GM13977 (cell line): ENCODE data around the gene SRPK3.

ENCODE experiments used
- DNase-seq: peaks from one replicate; pipeline ENCODE4 v3.0.0; 2012; ENCODE audit warnings: low spot score
- in situ Hi-C: fragments of 300-500 bp; cut with MboI; formaldehyde crosslinking; loops from one replicate; pipeline ENCODE4 v1.12.0; 2022; ENCODE audit warnings: low sequenced_read_pairs, low pct_unique_long_range_greater_than_20kb, mixed read lengths, inconsistent platforms; ENCODE audit not compliant: unreplicated experiment
- TF ChIP-seq, protein P1 (sequence below): IDR thresholded peaks from 2 replicates; pipeline ENCODE4 v1.5.1; 2012; ENCODE audit warnings: mild to moderate bottlenecking, control low read depth; ENCODE audit not compliant: insufficient read depth; ENCODE audit errors: extremely low read depth, missing control alignments

The SRPK3 gene

DNA sequence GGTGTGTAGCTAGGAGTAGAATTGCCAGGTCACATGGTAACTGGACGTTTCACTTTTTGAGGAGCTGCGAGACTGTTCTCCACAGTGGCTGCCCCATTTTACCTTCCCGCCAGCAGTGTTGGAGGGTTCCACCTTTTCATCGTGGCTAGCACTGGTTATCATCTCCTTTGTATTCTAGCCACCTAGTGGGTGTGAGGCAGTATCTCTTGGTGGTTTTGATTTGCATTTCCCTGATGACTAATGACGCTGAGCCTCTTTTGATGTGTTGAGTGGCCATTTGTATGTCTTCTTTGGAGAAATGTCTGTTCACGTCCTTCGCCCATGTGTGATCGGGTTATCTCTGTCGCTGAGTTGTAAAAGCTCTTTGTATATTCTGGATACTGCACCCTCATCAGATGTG lies 45.6 kb upstream of the SRPK3 start:
- in situ Hi-C loops: no loop called here
- DNase-seq: peak; percentile 40
- TF ChIP-seq, protein P1, sequence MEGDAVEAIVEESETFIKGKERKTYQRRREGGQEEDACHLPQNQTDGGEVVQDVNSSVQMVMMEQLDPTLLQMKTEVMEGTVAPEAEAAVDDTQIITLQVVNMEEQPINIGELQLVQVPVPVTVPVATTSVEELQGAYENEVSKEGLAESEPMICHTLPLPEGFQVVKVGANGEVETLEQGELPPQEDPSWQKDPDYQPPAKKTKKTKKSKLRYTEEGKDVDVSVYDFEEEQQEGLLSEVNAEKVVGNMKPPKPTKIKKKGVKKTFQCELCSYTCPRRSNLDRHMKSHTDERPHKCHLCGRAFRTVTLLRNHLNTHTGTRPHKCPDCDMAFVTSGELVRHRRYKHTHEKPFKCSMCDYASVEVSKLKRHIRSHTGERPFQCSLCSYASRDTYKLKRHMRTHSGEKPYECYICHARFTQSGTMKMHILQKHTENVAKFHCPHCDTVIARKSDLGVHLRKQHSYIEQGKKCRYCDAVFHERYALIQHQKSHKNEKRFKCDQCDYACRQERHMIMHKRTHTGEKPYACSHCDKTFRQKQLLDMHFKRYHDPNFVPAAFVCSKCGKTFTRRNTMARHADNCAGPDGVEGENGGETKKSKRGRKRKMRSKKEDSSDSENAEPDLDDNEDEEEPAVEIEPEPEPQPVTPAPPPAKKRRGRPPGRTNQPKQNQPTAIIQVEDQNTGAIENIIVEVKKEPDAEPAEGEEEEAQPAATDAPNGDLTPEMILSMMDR: peak; percentile 18

- TF ChIP-seq, protein P1: no peak
- peak; percentile 14 for DNase-seq
- in situ Hi-C loops: no loop called here
Observed at GRCh38 chrX:153736071-153736820, 44.6 kb upstream of the SRPK3 start.

DNA sequence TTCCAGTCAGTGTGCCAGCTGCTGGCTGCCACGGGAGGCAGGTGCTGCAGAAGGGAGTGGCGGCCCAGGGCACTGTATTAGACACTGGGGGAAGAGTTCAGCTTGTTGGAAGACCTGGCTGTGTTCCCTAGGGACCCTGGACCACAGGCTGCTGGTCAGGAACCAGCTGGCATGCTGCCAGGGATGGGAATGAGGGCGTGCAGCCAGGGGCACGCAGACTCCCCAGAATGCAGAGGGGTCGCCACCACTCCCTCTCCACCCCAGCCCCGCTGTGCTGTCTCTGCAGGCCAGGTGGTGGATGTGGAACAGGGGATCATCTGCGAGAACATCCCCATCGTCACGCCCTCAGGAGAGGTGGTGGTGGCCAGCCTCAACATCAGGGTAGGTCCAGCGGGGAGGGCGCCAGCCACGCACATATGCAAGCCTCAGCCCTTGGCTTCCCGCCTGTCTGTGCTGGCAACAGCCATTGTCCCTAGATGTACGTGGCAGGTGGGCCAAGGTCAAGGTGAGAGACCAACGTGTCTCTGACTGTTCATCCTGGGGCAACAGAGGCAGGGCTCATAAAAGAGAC lies 43.9 kb upstream of the SRPK3 start:
- in situ Hi-C loops: no loop called here
- DNase-seq: peak; percentile 15
- TF ChIP-seq, protein P1: no peak

DNA sequence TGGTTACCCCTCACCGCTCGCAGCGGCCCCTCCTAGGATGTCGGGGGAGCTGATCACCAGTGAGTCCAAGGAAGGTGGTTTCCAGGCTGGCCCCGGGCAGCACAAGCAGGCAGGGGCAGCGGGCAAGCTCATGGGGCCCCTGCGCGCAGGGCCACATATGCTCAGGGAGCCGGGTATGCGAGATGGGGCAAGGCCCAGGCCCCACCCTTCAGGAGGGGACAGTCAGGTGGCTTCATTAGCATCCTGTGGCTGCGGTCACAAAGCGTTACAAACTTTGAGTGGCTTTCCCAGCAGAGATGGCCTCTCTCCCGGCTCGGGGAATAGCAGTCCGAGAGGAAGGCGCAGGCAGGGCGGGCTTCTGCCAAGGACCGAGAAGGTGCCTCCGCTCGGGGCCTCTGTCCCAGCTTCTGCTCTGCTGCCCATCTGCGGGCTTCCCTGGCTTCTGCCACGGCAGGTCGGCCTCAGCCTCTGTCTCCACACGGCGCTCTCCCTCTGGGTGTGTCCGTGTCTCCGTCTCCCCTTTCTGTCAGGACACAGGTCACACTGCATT lies 42.7 kb upstream of the SRPK3 start:
- TF ChIP-seq, protein P1: no peak
- peak; percentile 9 for DNase-seq
- in situ Hi-C loops: no loop called here

- TF ChIP-seq, protein P1: no peak
- in situ Hi-C loops: no loop called here
- DNase-seq: peak; percentile 7
Observed at GRCh38 chrX:153739754-153740486, 40.9 kb upstream of the SRPK3 start.

DNA sequence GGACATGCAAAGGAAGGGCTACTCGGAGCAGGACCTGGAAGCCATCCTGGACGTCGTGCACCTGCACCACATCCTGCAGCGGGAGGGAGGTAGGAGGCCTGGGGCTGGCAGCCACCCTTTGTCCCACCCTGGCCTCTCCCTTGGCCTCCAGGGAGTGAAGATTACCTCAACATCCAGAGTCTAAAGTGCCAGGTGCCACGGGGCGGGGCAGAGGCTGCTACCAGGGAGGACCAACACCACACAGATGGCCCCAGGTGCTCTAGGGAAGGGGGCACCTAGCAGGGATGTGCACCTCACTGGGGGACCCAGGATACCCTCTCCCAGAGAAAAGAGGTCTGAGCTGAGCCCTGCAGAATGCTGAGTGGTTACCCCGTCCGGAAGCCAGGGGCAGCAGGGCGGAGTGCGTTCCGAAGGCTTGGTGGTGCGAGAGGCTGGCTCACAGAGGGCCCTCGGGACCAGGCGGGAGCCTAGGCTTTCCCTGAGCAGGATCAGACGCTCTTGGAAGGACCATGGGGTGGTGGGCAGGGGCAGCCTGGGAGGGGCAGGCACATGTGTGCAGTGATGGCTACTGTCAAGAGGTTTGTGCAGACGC lies 40.1 kb upstream of the SRPK3 start:
- in situ Hi-C loops: no loop called here
- TF ChIP-seq, protein P1: no peak
- no peak for DNase-seq
